Neural progenitor cell (in vitro differentiated cells): Measurements from ENCODE around the gene CBLB.

Source experiments
- CTCF ChIP-seq: fragments of 200-600 bp; sonication (generic); IDR thresholded peaks from 2 replicates; pipeline ENCODE4 v1.5.1; 2017; ENCODE audit warnings: antibody characterized with exemption, mild to moderate bottlenecking
- EZH2 ChIP-seq: fragments of 200-600 bp; sonication (generic); IDR thresholded peaks from 2 replicates; pipeline ENCODE4 v1.6.1; 2017; ENCODE audit warnings: antibody characterized with exemption, mild to moderate bottlenecking, moderate library complexity
- EZH2phosphoT487 ChIP-seq: fragments of 200-600 bp; sonication (generic); IDR thresholded peaks from 2 replicates; pipeline ENCODE4 v1.6.1; 2017; ENCODE audit warnings: antibody characterized with exemption

GRCh38 chr3:105785803-105786202 lies 83.0 kb downstream of the CBLB start:
- TF ChIP-seq EZH2 (no peak), CTCF (no peak), EZH2phosphoT487 (no peak)
